Renal cortical epithelial cell (primary cell): ENCODE results near the gene AXIN2. TPM values are rescaled to one million over a fixed set of nuclear protein-coding genes. Genes with fewer than 3 reads are reported as not detected.

ENCODE experiments used
- DNase-seq: peaks from one replicate; pipeline ENCODE4 v3.0.0-alpha.2; 2011; ENCODE audit warnings: low read depth
- total RNA-seq: library from RNA; depleted of rRNA; stranded (reverse); fragments of >200 nt; gene quantifications from 2 replicates; pipeline ENCODE4 v1.2.3, GENCODE V29; 2014

Gene AXIN2
- total RNA-seq, 1 donor from 2014 or later = 7.9 TPM

DNA sequence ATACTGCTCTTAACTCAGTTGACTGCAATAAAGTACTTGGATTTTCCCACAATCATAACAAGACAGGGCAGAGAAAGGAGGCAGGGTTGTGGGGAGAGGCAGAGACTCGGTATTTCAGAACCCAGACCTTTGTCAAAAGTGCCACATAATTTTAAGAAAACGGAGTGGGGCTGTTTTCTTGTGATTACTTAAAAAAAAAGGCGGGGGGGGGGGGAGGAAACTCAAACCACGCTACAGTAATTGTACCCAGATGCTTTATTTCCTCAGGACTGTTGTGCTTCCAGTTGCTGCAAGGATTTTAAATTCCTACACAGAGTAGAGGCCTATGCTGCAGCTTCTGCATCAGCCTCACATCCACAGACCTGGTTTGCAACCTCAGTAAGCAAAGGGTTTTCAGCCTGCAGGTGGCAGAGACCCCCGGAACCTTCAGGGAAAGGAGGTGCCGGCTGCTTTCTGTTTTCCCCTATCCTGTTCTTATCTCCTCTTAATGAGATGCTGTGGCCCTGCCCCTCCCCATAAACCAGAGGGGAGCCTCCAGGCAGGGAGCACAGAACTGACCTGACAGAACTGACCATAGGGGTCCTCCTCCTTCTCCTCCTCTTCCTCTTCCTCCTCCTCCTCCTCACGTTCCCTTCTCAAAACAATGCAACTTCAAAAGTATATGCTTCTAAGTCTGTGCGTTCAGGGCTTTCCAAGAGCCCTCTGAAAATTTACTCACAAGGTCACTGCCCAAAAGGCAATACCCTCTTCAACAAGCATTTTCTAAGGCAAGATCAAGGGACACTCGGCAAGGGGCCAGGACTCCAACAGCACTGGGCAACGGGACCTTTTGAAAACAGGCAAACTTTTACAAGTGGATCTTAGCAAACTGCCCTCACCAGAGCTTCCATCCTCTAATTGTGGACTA lies 7.5 kb downstream of the AXIN2 start:
- no peak for DNase-seq

DNA sequence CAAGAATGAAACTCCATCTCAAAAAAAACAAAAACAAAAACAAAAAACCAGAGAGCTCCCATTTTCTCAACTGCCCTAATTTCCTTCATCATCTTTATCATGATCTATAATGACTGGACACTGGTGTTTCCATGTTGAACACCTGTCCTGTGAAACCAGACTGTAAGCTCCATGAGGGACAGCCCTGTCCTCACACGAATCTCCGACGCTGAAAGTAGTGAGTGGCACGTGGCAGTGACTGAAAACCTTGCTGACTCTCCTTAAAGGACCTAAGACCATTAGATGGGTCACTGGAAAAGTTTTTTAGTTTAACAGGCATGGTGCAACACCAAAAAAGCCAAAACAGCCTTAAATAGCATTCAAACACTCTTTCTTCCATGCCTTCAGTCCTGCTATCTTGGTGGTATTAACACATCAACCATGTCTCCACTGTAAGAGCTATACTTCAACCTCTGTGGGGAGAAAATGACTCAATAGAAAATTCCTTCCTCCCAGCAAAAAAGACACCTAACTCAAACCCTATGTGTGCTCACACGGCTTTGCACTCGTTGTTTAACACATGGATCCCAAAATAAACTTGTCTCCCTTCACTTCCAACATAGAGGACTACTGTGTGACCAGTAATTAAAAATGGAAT lies 8.3 kb downstream of the AXIN2 start:
- peak; percentile 53 for DNase-seq

DNA sequence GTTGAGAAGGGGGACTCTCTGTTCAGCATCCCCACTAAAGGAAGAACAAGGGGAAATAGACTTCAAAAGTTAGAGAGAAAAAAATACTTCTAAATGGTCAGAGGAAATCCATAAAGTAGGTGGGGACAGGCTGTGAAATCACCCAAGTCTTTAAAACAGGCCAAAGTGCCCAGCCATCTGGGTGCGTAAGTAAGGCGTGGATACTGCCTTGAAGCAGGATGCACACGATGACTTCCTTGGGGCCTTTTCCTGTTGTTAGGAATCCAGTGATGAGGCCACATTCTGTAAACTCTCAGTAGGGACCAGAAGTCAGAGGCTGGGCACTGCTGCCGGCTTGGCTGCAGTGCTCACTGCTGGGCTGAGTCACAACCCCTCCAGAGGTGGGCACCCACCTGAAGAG lies 9.2 kb downstream of the AXIN2 start:
- no peak for DNase-seq

DNA sequence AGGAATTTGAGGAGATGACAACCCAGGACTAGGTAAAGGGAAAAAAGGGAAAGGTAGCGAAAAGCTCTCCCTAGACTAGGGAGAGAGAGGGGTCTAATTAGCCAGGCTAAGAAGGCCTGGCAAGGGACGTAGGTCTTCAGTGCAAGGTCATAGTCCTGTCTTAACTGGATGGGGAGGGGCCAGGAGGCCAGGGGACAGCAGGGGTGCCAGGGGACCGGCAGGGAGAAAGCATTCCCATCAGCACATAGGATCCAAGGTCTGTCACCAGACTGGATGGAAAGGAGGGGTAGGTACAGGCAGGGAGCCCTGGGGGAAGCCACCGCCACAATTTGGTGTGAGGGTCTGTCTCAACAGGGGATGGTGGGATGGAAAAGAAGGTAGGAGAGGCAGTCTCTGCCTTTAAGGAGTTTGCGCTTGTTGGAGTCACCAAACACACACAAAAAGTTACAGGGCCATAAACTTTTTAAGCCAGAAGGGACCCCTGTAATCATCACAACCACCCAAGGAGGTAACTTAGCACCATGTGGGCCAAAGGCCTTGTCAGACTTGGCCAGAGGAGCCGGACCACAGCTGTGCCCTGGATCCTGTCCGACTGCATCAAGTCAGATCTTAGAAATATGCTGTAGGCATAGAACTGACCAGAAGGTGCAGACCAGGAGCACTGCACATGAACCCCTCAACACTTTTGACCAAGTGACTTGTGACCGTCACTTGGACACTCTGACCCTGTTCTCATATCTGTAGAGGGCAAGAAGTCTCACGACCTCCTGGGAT lies 10.0 kb downstream of the AXIN2 start:
- no peak for DNase-seq

DNA sequence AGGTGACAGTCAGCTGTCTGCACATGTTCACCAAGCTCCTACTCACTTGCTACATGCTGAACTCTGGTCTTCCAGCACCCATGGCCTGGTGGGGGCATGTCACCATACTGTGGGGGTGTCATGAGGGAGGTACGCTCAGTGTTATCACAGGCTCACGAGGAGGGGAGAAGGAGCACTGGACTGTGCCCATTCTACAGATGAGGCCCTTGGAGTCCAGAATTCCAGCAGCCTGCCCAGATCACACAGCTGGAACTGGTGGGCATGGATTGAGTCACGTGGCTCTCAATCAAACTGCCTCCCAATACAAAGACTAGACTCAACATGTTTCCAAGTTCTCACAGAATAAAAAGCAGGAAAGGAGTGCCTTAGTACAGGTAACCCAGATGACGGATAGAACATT lies 10.7 kb downstream of the AXIN2 start:
- DNase-seq = no peak

DNA sequence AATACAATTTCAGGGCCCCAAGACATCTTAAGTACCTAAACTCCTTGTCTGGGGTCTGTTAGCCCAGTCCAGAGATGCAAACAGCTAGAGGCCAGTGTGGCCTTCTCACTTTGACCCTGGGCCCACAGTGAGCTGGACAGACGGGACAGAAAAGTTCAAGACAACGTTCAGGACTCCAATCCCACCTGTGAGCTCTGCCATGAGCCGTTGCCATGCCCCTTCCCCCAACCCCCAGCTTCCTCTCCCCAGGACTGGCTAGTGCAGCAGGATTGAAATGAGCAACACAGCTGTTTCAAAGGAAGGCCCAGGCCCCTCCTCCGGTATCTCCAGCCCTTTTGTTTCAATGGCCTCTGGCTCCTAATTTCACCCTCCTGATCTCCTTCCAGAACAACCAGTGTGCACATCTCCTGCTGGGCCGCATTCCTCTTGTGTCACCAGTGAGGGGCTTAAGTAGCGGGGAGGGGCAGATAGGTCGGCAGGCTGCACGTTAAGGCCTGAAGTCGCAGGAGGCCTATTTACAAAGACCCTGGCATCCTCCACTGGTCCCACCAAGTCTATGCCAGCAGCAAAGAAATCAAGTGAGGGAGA lies 11.3 kb downstream of the AXIN2 start:
- no peak for DNase-seq

DNA sequence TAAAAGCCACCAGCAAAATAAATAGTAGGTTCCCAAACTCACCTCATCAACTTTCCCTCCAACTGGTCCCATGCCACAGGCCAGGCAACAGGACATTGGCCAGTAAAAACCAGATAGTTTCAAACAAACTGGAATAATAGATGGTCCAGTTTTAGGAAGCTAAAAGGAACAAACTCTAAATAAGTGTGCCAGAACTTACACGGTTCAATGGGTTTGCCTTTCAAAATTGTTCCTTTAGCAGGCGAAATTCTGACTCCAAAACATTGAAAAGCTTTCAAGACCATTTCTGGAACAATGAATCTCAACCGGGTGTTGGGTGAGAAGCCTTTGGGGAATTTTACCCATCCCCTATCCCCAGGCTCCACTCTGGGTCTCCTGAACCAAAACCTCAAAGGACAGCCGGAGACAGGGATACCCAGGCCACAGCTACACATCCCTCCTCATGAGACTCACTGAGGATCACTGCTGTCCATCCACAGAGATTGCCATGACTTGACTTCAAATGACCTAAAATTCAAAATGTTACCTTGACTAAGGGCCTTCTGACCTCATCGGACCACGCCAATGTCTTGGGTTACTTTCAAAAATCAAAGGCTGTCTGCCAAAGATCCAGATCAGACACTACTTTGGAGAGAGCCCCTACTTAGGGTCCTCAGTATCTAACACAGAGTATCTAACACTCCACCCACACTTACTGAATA lies 13.0 kb downstream of the AXIN2 start:
- DNase-seq = no peak

DNA sequence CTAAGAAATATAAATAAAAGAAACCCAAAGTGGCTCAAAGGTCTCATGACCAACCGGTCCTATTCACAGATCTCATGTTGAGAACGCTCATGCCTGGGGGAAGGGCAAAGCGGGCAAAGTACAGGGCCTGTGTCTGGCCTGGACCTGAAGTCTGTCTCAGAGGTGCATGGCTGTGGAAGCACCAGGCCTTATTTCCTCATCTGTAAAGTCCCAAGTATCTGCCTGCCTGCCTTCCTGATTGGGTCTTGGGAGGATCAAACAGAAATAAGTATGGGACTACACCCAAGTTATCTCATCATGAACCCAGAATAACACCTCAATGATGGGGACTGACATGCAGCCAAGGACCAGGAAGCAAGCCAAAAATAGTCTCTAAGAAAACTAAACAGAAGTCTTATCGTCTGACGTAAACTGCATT lies 14.2 kb downstream of the AXIN2 start:
- DNase-seq = no peak

DNA sequence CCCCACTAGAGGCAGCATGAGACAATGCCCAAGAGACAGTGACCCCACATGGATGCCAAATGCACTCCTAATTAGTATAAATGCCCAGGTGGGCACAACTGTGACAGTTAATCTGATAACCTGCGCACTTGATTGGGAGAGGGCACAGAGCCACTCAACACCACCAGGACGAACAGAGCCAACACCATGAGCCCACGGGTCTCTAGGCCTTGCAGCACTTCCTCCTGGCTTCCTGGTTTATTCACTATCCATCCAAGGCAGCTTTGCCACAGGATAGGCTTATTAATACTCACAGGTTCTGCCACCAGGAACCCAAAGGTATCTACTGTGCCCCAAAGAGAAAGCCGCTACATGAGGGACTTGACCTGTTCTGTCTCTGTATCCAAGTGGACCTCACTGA lies 14.9 kb downstream of the AXIN2 start:
- no peak for DNase-seq

DNA sequence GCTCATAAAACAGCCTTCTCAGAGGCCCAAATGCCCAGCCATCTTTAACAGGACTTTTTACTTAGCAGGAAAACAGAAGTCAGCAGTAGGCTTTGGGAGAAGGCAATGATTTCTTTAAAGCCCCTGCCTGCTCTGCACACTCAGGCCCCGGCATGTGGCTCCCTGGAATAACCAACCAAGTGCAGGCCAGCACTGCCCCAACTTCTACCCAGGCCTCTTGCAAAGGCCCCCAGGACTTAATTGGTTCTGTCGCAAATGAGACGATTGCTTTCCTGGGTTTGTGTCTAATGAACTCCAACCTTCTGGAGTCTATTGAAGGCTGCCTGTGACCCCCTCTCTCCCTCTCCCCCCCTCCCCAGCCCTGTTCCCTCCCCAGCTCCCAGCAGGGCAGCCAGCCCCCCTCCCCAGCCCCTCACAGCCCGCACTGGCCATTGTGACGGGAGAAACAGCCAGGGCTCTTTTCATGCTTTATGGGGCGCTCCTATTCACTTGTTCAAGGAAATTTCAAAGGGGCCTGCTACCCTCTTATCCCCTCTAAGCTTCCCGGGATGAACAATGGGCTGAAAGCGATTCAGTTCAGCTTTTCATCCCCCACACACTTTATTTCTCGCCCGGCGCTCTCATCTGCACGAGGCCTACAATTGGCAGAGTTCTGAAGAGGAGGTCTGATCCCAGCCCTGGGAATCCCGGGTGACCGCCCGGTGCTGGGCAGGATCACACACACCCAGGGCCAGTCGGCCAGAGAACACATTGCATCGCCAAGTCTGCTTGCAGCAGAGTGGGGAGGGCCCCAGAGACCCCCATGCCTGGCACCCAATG lies 15.5 kb downstream of the AXIN2 start:
- DNase-seq = no peak

DNA sequence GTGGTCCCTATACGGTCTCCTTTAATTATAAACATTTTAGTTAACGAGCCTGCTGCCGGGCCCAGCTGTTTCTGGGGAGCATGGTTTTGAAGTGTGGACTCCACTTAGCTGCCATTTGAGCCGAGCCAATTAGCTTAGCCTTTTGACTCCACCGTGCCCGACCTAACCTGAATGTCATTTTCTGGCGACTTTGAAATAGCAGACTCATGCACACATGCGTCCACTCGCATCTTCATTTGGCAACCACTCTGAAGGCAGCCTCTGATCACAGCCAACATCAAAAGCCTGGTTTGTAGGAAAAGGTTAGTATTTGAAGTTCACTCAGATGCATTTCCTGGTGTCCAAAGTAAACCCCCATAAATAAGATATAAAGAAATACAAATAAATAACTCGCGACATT lies 16.8 kb downstream of the AXIN2 start:
- DNase-seq = no peak

DNA sequence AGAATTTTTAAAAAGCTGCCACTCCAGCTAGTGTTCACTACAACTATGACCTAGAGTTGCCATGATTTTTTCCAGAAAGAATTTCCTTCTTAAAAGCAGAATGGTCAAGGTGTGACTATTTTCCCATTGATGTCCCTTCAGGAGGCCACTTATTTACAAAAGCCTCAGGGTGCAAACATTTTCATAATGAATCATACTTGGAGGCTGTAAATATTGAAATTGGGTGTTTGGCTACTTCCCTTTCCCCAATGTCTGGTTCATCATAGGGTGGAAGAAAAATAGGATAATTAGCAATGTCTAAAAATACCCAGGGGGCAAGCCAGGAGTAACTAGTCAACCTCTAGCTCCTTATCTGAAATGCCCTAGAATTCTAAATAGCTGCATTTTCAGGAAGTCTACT lies 18.8 kb downstream of the AXIN2 start:
- DNase-seq = peak; percentile 81

DNA sequence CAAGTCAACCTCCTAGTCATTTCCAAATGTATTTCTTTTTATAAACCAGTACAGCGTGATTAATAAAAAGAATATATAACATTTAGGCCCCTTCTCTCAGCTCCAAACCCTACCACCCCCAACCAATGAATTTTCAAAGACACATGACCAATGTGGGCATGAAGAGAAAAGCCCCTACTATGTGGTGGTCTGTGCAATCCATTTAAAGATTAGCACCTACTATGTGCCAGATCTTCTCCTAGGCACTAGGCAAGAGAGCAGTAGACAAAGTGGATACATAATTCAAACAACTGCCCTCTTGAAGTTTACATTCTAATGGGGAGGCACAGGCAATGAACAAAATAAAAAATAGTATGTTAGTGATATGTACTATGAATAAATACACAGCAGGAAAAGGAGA lies 19.4 kb downstream of the AXIN2 start:
- no peak for DNase-seq

DNA sequence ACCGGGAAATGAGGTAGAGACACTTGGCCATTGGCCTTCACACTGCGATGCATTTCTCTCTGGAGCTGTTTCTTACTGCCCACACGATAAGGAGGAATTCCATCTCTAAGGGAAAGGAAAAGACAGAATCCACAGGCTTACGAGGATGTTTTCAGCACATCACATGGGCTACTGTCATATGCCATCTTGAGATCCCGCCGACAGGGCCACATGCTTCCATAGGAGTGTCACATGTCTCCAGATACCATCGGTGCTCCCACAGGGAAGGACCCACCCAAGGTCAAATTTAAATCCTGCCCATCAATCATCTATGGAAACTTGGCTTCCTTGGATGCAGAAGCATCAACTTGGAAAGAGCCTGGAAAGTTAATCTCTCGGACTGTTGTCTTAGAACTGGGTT lies 20.0 kb downstream of the AXIN2 start:
- no peak for DNase-seq

DNA sequence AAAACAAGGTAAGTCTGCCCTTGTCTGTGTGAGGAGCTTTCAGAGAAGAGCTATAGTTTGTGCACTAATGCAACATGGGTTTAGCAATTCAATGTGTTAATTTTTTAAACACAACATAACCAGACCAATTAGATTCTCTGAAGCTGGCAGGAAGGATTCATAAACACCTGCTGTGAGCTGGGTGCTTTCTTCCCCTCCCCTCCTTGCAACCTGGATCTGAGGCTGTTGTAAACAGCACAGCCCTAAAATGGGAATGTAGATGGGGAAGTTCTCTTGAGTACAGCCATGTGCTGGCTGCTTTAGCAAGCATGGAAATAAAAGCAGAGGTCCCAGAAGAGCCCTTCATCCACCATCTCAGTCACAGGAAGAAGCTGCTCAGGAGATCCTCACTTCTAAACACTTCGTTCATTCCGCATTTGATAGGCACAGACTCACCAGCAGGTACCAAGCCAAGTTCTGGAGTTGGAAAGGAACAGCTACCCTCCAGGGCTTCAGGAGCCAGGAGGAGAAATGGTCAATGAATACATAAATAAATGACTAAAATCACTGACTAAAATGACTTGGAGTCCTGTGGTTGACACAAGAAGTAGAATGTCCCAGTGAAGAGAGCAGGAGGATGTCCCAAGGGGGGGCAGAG lies 21.7 kb downstream of the AXIN2 start:
- DNase-seq = no peak

DNA sequence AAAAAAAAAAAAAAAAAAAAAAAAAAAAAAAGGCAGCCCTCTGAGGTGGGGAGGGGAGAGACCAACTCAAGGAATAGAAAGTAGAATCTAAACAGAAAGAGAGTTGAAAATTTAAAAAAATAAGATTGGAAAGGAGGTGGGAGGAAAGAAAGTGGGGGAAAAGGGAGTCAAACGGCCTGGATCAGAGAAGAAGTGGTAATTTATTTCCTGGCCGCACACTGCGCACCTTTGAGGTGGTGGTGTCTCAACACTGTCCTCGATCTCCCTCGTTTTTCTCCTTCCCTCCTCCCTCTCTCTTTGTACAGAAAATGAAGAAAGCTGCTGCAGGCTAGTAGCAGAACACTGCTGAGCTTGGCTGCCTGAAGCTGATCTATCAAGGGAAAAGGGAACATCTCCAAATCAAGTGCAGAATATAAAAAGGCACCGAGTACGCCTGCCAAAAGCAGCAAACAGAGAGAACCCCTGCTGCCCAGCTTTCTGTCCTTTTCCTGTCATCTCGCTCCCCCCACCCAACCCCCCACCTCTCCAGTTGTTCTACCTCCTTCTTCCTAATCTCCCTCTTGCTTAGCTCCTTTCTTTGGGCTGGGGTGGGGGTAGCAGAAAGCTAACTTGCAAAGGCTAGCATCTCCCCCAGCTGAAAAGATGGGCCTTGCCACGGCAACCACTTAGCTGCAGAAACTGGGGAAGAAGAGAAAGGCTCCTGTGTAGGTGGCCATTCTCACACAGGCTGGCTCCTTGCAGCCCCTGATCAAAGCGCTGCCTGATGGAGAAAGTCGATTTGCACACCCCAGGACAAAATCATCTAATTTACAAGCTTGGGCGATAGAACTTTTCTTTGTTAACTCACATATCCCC lies 22.5 kb downstream of the AXIN2 start:
- DNase-seq = no peak

DNA sequence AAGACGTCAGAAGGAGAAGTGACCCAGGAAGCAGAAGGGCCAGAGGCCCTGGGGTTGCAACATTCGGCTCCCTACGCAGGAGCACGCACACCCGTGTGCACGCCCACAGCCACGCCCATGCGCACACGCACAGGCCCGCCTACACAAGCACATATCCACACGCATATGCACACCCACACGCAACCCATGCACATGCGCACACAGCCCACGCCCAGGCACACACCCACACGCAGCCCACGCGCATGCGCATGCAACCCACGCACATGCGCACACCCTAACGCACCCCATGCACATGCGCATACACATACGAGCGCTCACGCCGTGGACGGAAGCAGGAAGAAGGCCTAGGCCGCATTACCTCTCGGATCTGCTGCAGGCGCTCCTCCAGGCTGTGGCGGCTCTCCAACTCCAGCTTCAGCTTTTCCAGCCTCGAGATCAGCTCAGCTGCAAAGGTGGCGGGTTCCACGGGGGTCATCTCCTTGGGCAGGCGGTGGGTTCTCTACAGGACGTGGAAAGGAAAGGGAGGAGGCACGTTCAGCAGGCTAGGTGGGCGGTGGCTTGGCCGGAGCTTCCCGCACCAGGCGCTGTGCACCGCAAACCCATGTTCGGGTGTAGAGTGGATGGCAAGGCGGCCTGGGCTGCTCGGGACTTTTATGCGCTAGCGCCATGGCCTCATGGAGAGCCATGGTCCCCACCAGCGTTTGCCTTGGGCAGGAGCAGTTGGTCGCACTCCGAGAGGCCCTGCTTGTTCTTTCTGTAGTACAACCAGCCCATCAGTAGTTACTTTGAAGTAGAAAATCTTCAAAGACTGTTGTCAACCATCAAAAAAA lies 23.4 kb downstream of the AXIN2 start:
- no peak for DNase-seq

DNA sequence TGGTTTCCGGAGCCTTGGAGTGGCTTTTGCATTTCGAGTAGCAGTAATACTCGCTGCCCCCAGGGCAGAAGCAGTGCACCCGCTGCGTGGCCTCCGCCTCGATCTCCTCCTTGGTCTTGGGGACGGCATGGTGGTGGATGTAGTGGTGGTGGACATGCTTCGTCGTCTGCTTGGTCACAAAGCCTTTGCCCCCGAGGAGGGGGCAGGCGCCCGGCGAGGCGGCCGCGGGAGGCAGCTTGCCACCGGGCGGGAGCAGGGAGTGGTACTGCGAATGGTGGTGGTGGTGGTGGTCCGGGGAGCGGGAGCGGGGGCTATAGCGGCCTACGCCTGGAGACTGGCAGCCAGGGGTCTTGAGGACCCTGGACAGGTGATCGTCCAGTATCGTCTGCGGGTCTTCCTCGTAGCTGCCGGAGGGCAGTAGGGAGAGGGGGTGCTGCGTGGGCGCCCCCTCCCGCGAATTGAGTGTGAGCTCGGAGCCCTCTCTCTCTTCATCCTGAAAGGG lies 24.1 kb downstream of the AXIN2 start:
- DNase-seq = no peak
